Measurements from ENCODE around the gene CADM2.

CADM2 gene

GRCh38 chr3:85041001-85041400, 82.2 kb downstream of the CADM2 start:
- no peak for TF ChIP-seq ZFX (IDR thresholded peaks at IDR 0.05)
- no peak for TF ChIP-seq CTCF (conservative IDR thresholded peaks at IDR 0.05)
- H3K27ac ChIP-seq: no peak overlapping the region

- no peak overlapping the region for H3K27ac ChIP-seq
- no peak for TF ChIP-seq ZFX (IDR thresholded peaks at IDR 0.05)
- TF ChIP-seq CTCF (conservative IDR thresholded peaks at IDR 0.05): no peak
These were observed 82.8 kb downstream of the CADM2 start for GRCh38 chr3:85041562-85042055.

DNA sequence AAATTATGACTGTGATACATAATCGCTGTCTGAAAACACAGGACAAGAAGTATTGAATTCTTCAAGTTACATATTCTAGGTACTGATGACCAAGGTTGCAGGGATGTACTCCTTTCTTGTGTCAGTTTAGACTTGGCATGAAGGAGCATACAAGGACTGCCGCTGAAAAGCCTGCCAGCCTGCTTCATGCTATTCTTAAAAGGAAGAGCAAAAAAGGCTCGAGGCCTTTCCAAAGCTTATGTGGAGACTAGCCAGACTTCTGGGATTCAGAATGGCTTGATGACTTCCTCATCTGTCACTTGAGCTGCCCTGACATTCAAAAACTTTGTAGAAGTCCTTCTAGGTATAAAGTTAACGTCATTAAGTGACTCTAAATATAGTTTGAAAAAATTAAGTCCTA, 92.0 kb downstream of the CADM2 start:
- H3K27ac ChIP-seq: no peak overlapping the region
- TF ChIP-seq CTCF (conservative IDR thresholded peaks at IDR 0.05) (no peak), ZFX (IDR thresholded peaks at IDR 0.05) (no peak)

DNA sequence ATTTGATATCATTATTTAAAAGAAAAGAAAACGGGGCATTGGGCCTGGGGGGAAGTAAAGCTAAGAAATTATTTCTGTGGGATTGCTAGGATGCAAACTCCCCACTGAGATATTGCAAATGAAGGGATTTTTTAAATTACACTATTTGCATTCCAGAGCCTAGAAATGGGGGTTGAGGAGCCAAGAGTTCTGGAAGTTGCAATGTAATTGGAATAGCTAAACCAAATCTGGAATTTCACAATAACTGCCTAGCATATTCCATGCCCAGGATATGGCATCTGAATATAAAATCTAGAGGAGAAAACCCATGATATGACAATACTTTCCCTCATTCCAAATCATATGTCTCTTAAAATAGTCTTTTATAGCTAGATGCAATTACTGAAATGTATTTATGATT, 93.0 kb downstream of the CADM2 start:
- no peak for TF ChIP-seq CTCF (conservative IDR thresholded peaks at IDR 0.05)
- TF ChIP-seq ZFX (IDR thresholded peaks at IDR 0.05): no peak
- no peak overlapping the region for H3K27ac ChIP-seq

- no peak overlapping the region for H3K27ac ChIP-seq
- no peak for TF ChIP-seq CTCF (conservative IDR thresholded peaks at IDR 0.05)
- TF ChIP-seq ZFX (IDR thresholded peaks at IDR 0.05): no peak
These were observed 94.8 kb downstream of the CADM2 start for GRCh38 chr3:85053626-85054025.

DNA sequence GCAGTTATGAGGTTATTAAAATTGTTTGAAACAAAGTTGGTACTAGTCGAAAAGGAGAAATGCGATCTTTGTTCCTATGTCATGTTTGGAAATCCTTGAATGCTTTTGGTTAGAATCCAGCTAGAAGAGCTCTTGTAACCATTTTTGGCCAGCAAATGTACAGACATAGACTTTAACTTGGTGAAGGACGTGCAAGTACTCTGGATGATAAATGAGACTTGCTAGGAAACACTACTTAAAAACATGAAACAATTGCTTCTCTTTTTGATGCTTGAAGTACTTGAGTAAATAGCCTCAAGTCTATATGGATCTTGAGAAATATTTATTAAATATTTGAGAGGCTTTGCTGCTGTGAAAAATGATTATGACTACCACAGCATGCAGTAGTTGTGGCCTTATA, 95.8 kb downstream of the CADM2 start:
- no peak for TF ChIP-seq CTCF (conservative IDR thresholded peaks at IDR 0.05)
- TF ChIP-seq ZFX (IDR thresholded peaks at IDR 0.05): no peak
- no peak overlapping the region for H3K27ac ChIP-seq

- no peak overlapping the region for H3K27ac ChIP-seq
- TF ChIP-seq ZFX (IDR thresholded peaks at IDR 0.05) (no peak), CTCF (conservative IDR thresholded peaks at IDR 0.05) (no peak)
These were observed 110.1 kb downstream of the CADM2 start for GRCh38 chr3:85068911-85069310.
